Measurements from ENCODE around the gene PSMB2. TPM values are rescaled to one million over a fixed set of nuclear protein-coding genes. Genes with fewer than 3 reads are reported as not detected.
"Not testable (repeated sequence)": the region's sequence is repeated elsewhere in the genome, so short reads cannot be mapped to it uniquely, and the experiment has no call there.

PSMB2 gene
- total RNA-seq, 1 donor from 2014 or later = 39.9 TPM

DNA sequence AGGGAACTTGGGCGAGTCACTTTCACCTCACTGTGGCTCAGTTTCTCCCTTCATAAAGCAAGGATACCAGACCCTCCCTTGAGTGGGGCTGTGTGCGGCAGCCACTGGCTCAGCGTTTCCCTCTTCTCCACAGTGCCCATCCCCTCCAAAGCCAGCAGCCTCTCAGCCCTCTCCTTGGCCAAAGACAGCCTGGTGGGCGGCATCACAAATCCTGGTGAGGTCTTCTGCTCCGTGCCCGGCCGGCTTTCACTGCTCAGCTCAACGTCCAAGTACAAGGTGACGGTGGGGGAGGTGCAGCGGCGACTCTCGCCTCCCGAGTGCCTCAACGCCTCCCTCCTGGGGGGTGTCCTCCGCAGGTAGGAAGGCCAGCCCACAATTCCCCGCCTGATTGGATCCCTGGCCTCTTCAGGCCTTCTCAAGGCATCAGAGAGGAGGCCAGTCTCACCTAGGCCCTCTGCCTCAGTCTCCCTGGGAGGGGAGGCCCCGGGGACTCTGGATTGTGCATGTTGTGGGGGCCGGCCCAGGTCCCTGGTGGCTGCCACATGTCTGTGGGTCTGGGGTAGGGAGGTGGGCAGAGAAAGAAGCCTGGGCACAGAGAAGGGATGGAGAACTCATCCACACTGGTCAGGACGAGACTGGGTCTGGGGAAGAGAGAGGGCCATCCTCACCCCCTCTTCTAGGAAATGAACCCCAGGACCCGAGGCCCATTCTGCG lies 53.0 kb downstream of the PSMB2 start:
- no peaks in the 10 kb centered on the region for H3K27me3 ChIP-seq (ENCODE audit: low read depth)
- no peaks in the 10 kb centered on the region for H3K9me3 ChIP-seq (replicated peaks)
- no peaks in the 10 kb centered on the region for H3K4me1 ChIP-seq
- no peak for DNase-seq
- no peak overlapping the region for H3K4me3 ChIP-seq
- H3K36me3 ChIP-seq = peaks cover 5% of the 10 kb centered on the region
- no peak overlapping the region for H3K27ac ChIP-seq (replicated peaks)
- intact Hi-C loops (cut with micrococcal nuclease) = no loop called here
- TF ChIP-seq, protein P1, sequence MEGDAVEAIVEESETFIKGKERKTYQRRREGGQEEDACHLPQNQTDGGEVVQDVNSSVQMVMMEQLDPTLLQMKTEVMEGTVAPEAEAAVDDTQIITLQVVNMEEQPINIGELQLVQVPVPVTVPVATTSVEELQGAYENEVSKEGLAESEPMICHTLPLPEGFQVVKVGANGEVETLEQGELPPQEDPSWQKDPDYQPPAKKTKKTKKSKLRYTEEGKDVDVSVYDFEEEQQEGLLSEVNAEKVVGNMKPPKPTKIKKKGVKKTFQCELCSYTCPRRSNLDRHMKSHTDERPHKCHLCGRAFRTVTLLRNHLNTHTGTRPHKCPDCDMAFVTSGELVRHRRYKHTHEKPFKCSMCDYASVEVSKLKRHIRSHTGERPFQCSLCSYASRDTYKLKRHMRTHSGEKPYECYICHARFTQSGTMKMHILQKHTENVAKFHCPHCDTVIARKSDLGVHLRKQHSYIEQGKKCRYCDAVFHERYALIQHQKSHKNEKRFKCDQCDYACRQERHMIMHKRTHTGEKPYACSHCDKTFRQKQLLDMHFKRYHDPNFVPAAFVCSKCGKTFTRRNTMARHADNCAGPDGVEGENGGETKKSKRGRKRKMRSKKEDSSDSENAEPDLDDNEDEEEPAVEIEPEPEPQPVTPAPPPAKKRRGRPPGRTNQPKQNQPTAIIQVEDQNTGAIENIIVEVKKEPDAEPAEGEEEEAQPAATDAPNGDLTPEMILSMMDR (IDR thresholded peaks at IDR 0.05; ENCODE audit: borderline replicate concordance) = no peak

DNA sequence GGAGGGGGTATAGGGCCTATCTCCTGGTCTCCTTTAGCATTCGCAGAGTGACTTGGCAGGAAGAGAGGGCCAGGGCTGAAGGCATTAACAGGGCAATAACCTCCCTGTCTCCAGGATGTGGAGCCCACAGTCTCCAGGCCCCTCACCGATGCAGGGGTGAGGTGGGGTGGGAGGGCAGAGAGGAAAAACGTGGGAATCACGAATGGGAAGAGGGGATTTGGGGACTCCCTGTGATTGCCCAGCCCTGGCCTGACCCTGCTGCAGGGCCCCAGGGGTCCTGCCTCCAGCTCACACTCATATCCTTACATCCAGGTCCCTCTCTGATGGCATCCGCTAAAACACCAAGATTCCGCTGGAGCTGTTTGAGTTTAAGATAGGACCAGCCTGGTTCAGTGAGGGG lies 53.6 kb downstream of the PSMB2 start:
- TF ChIP-seq, protein P1 (IDR thresholded peaks at IDR 0.05; ENCODE audit: borderline replicate concordance) = no peak
- Histone ChIP-seq H3K9me3 (replicated peaks) (no peaks in the 10 kb centered on the region), H3K27me3 (ENCODE audit: low read depth) (no peaks in the 10 kb centered on the region), H3K4me1 (no peaks in the 10 kb centered on the region), H3K27ac (replicated peaks) (no peak overlapping the region), H3K4me3 (no peak overlapping the region), H3K36me3 (peaks cover 5% of the 10 kb centered on the region)
- intact Hi-C loops (cut with micrococcal nuclease) = no loop called here
- DNase-seq = no peak

DNA sequence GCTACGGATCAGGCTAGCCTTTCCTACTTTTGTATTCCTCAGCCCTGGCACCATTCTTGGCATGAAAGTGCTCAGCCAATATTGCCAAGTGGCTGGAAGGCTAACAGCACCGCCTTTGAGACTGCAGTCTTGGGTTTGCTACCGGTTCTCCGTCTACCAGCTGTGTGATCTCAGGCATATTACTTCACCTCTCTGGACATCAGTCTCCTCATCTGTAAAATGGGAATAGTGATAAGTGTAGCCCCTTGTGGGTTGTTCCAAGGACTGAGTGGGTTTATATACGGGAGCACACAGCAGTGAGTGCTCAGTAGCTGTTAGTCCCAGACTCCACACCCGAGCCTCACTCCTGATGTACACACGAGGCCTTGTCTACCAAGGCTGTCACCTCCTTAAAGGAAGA lies 54.5 kb downstream of the PSMB2 start:
- TF ChIP-seq, protein P1 (IDR thresholded peaks at IDR 0.05; ENCODE audit: borderline replicate concordance) = no peak
- peaks cover 5% of the 10 kb centered on the region for H3K36me3 ChIP-seq
- intact Hi-C loops (cut with micrococcal nuclease) = no loop called here
- H3K27me3 ChIP-seq (ENCODE audit: low read depth) = no peaks in the 10 kb centered on the region
- DNase-seq = no peak
- H3K27ac ChIP-seq (replicated peaks) = no peak overlapping the region
- no peaks in the 10 kb centered on the region for H3K4me1 ChIP-seq
- H3K4me3 ChIP-seq = no peak overlapping the region
- no peaks in the 10 kb centered on the region for H3K9me3 ChIP-seq (replicated peaks)

DNA sequence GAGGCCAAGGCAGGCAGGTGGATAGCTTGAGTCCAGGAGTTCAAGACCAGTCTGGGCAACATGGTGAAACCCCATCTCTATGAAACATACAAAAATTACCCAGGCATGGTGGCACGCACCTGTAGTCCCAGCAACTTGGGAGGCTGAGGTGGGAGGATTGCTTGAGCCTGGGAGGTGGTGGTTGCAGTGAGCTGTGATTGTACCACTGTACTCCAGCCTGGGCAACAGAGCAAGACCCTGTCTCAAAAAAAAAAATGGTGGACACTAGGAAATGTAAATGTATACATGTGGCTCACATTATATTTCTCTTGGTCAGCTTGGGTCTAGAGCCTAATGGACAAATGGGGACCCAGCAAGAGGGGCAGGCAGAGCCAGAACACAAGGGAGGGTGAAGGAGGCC lies 55.5 kb downstream of the PSMB2 start:
- H3K27me3 ChIP-seq (ENCODE audit: low read depth); H3K27ac ChIP-seq (replicated peaks); H3K4me1 ChIP-seq; H3K36me3 ChIP-seq; DNase-seq; H3K9me3 ChIP-seq (replicated peaks); H3K4me3 ChIP-seq; intact Hi-C loops (cut with micrococcal nuclease): not testable (repeated sequence)

DNA sequence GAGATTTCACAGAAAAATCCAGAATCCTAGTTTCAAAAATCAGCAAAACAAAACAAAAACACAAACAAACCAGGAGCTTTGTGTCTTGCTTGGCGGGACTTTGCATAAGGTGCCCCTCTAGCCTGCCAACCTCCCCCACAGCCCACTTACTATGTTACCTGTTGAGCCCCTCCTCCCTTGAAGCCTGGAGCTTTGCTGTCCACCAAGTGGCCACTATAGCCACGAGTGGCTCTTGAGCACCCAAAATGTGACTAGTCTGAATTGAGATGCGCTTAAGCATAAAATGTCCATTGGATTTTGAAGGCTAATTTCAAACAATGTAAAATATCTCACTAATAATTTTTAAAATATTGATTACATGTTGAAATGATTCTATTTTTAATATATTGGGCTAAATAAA lies 56.0 kb downstream of the PSMB2 start:
- no peak overlapping the region for H3K4me3 ChIP-seq
- no peak for DNase-seq
- H3K4me1 ChIP-seq = no peaks in the 10 kb centered on the region
- intact Hi-C loops (cut with micrococcal nuclease) = no loop called here
- no peaks in the 10 kb centered on the region for H3K36me3 ChIP-seq
- no peaks in the 10 kb centered on the region for H3K9me3 ChIP-seq (replicated peaks)
- no peaks in the 10 kb centered on the region for H3K27me3 ChIP-seq (ENCODE audit: low read depth)
- TF ChIP-seq, protein P1 (IDR thresholded peaks at IDR 0.05; ENCODE audit: borderline replicate concordance) = no peak
- H3K27ac ChIP-seq (replicated peaks) = no peak overlapping the region

DNA sequence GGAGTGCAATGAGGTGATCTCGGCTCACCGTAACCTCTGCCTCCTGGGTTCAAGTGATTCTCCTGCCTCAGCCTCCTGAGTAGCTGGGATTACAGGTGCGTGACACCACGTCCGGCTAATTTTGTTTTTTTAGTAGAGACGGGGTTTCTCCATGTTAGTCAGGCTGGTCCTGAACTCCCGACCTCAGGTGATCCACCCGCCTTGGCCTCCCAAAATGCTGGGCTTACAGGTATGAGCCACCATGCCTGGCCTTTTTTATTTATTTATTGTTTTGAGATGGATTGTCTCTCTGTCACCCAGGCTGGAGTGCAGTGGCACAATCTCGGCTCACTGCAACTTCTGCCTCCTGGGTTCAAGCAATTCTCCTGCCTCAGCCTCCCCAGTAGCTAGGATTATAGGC lies 59.7 kb downstream of the PSMB2 start:
- Histone ChIP-seq H3K4me1 (peaks cover 16% of the 10 kb centered on the region), H3K27me3 (ENCODE audit: low read depth) (peaks cover 30% of the 10 kb centered on the region)
- H3K9me3 ChIP-seq (replicated peaks); intact Hi-C loops (cut with micrococcal nuclease); H3K4me3 ChIP-seq; H3K36me3 ChIP-seq; DNase-seq; H3K27ac ChIP-seq (replicated peaks): not testable (repeated sequence)

Data from left ventricle myocardium inferior (tissue), 1 donor.